Panc1 (cell line): Measurements from ENCODE around the gene PUSL1. TPM values are rescaled to one million over a fixed set of nuclear protein-coding genes. Genes with fewer than 3 reads are reported as not detected.

Experiments
- ATAC-seq: fragments of 200-7000 bp; cut with Tn5 transposase; 2 replicates; pipeline ENCODE4 v1.9.1; 2020; ENCODE audit warnings: mild to moderate bottlenecking, moderate library complexity
- BruUV-seq: library from RNA; stranded (reverse); fragments of 400-500 nt; replicated peaks from 2 replicates; lab custom pipeline; 2021; lab: Mats Ljungman, UMichigan
- CTCF ChIA-PET: fragments of 300-600 bp; sonication (Branson Sonifier 250); formaldehyde crosslinking; loops from one replicate; lab custom pipeline; 2022; ENCODE audit warnings: antibody characterized with exemption; lab: Charles Lee
- POLR2A ChIA-PET: fragments of 300-600 bp; sonication (Branson Sonifier 250); formaldehyde crosslinking; loops from one replicate; lab custom pipeline; 2022; ENCODE audit warnings: antibody characterized with exemption; lab: Charles Lee
- DNase-seq: peaks from one replicate; pipeline ENCODE4 v3.0.0-alpha.2; 2010; ENCODE audit warnings: low read depth, low spot score
- H3K27ac ChIP-seq: 2 replicates; pipeline ENCODE4 v1.5.1; 2011; ENCODE audit warnings: mild to moderate bottlenecking, low read length, inconsistent platforms
- H3K27me3 ChIP-seq: fragments of 200-500 bp; sonication (Bioruptor generic); 2 replicates; pipeline ENCODE4 v1.6.0; 2014; ENCODE audit warnings: low read length, inconsistent platforms; ENCODE audit not compliant: control insufficient read depth, insufficient read depth
- H3K36me3 ChIP-seq: fragments of 200-500 bp; sonication (Bioruptor generic); 2 replicates; pipeline ENCODE4 v1.5.1; 2014; ENCODE audit warnings: inconsistent platforms, mild to moderate bottlenecking, low read length, moderate library complexity; ENCODE audit not compliant: control insufficient read depth, insufficient read depth
- H3K4me1 ChIP-seq: 2 replicates; pipeline ENCODE4 v1.5.1; 2011; ENCODE audit warnings: inconsistent platforms, mild to moderate bottlenecking, low read length, moderate library complexity; ENCODE audit not compliant: control insufficient read depth, insufficient read depth
- H3K4me3 ChIP-seq, 2 experiments: 2 replicates each; pipeline ENCODE4 v1.5.1; 2011 to 2012; ENCODE audit warnings: low read depth in 2 of 2, low read length in 2 of 2, mild to moderate bottlenecking in 2 of 2, inconsistent platforms in 1 of 2, moderate library complexity in 1 of 2
- H3K9me3 ChIP-seq: fragments of 200-500 bp; sonication (Bioruptor generic); 2 replicates; pipeline ENCODE4 v1.5.1; 2014; ENCODE audit warnings: low read depth, mild to moderate bottlenecking, inconsistent platforms, low read length, moderate library complexity; ENCODE audit not compliant: control insufficient read depth, insufficient read depth
- POLR2AphosphoS5 ChIP-seq: IDR thresholded peaks from 2 replicates; pipeline ENCODE4 v1.6.1; 2012; ENCODE audit warnings: mild to moderate bottlenecking, low read depth, low read length, moderate library complexity
- REST ChIP-seq, 2 experiments: IDR thresholded peaks; 2 replicates each; pipeline ENCODE4 v1.6.1; 2011 to 2012; ENCODE audit warnings: low read depth in 2 of 2, control low read depth in 1 of 2, low read length in 1 of 2, mild to moderate bottlenecking in 1 of 2, moderate library complexity in 1 of 2; ENCODE audit not compliant: insufficient read depth in 1 of 2
- SIN3A ChIP-seq: IDR thresholded peaks from 2 replicates; pipeline ENCODE4 v1.6.1; 2012; ENCODE audit warnings: low read depth, mild to moderate bottlenecking, low read length, moderate library complexity, borderline replicate concordance; ENCODE audit not compliant: insufficient read depth
- TCF7L2 ChIP-seq: IDR thresholded peaks from 2 replicates; pipeline ENCODE4 v1.6.1; 2011; ENCODE audit warnings: mild to moderate bottlenecking, low read depth, low read length, inconsistent platforms
- in situ Hi-C: cut with HindIII; loops from 2 replicates; pipeline ENCODE4 v1.10.0; 2016; ENCODE audit warnings: low sequenced_read_pairs, low pct_unique_long_range_greater_than_20kb
- intact Hi-C: fragments of 100-400 bp; cut with micrococcal nuclease; formaldehyde crosslinking; loops from one replicate; pipeline ENCODE4 v1.10.0; 2022; ENCODE audit not compliant: unreplicated experiment
- total RNA-seq: library from RNA; stranded (reverse); gene quantifications from one replicate; pipeline ENCODE4 v1.2.1, GENCODE V29; 2021; ENCODE audit not compliant: unreplicated experiment
- TF ChIP-seq, protein P1 (sequence below): fragments of 450-650 bp; IDR thresholded peaks from 2 replicates; pipeline ENCODE4 v1.5.1; 2017; ENCODE audit warnings: mild to moderate bottlenecking

The PUSL1 gene
- total RNA-seq, 1 experiment from 2014 or later = 46.9 TPM

GRCh38 chr1:1313500-1314236 lies 5.3 kb downstream of the PUSL1 start:
- intact Hi-C loops = no loop called here
- POLR2A ChIA-PET = no interaction called here
- ATAC-seq (no peak), DNase-seq (no peak)
- in situ Hi-C loops = no loop called here
- peaks cover 22% of the 10 kb centered on the region for H3K4me1 ChIP-seq
- H3K27ac ChIP-seq = no peak overlapping the region
- H3K9me3 ChIP-seq = no peaks in the 10 kb centered on the region
- no peak overlapping the region for H3K4me3 ChIP-seq
- no peak for TF ChIP-seq TCF7L2
- no peaks in the 10 kb centered on the region for H3K27me3 ChIP-seq
- no TSS peak for BruUV-seq
- H3K36me3 ChIP-seq = no peaks in the 10 kb centered on the region; the same call in none of the 2 replicates
- CTCF ChIA-PET = no interaction called here

GRCh38 chr1:1314237-1314586 lies 5.8 kb downstream of the PUSL1 start:
- Histone ChIP-seq H3K4me1 (peaks cover 27% of the 10 kb centered on the region), H3K27me3 (no peaks in the 10 kb centered on the region), H3K9me3 (no peaks in the 10 kb centered on the region), H3K4me3 (no peak overlapping the region), H3K36me3 (no peaks in the 10 kb centered on the region; the same call in none of the 2 replicates), H3K27ac (no peak overlapping the region)
- DNase-seq = no peak
- no TSS peak for BruUV-seq
- TF ChIP-seq TCF7L2 (no peak), REST (IDR thresholded peaks at IDR 0.05; ENCODE audit: insufficient read depth in 1 of 2, low read depth in 2 of 2, low read length in 1 of 2) (no peak), POLR2AphosphoS5 (no peak), SIN3A (no peak)
- TF ChIP-seq, protein P1, sequence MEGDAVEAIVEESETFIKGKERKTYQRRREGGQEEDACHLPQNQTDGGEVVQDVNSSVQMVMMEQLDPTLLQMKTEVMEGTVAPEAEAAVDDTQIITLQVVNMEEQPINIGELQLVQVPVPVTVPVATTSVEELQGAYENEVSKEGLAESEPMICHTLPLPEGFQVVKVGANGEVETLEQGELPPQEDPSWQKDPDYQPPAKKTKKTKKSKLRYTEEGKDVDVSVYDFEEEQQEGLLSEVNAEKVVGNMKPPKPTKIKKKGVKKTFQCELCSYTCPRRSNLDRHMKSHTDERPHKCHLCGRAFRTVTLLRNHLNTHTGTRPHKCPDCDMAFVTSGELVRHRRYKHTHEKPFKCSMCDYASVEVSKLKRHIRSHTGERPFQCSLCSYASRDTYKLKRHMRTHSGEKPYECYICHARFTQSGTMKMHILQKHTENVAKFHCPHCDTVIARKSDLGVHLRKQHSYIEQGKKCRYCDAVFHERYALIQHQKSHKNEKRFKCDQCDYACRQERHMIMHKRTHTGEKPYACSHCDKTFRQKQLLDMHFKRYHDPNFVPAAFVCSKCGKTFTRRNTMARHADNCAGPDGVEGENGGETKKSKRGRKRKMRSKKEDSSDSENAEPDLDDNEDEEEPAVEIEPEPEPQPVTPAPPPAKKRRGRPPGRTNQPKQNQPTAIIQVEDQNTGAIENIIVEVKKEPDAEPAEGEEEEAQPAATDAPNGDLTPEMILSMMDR = no peak
- ATAC-seq = no peak
- ChIA-PET POLR2A (no interaction called here), CTCF (no interaction called here)
- intact Hi-C loops (no loop called here), in situ Hi-C loops (no loop called here)

- H3K27me3 ChIP-seq = no peaks in the 10 kb centered on the region
- H3K36me3 ChIP-seq = no peaks in the 10 kb centered on the region; the same call in none of the 2 replicates
These were observed 6.4 kb downstream of the PUSL1 start for GRCh38 chr1:1314678-1315335.

More at GRCh38 chr1:1314678-1315335, 6.4 kb downstream of the PUSL1 start:
- Histone ChIP-seq H3K4me3 (no peak overlapping the region), H3K9me3 (no peaks in the 10 kb centered on the region), H3K4me1 (peaks cover 25% of the 10 kb centered on the region), H3K27ac (no peak overlapping the region)
- TF ChIP-seq SIN3A = no peak
- CTCF ChIA-PET = no interaction called here
- ATAC-seq (no peak), DNase-seq (no peak)
- no TSS peak for BruUV-seq
- POLR2A ChIA-PET = no interaction called here
- intact Hi-C loops = no loop called here
- in situ Hi-C loops = no loop called here
